Measurements from ENCODE around the gene AASS.

DNA sequence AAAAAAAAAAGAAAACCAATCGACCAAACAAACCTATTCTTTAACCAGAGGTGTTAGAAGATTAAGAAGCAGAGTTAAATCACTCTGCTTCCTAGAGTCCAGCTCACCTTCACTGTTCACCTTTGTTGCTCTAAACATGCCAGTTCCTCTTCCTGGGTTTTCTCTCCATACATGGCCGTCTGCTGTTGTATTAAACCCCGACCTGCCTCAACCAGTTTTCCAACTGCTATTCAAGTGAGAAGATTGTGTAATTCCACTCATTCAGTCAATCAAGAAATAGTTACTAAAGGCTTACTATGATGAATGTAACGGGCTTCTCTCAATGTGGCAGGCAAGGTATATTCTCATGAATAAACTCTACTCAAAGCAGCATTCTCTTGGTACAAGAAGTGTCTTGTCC is 8.8 kb downstream of the AASS start:
- TF ChIP-seq, protein P1, sequence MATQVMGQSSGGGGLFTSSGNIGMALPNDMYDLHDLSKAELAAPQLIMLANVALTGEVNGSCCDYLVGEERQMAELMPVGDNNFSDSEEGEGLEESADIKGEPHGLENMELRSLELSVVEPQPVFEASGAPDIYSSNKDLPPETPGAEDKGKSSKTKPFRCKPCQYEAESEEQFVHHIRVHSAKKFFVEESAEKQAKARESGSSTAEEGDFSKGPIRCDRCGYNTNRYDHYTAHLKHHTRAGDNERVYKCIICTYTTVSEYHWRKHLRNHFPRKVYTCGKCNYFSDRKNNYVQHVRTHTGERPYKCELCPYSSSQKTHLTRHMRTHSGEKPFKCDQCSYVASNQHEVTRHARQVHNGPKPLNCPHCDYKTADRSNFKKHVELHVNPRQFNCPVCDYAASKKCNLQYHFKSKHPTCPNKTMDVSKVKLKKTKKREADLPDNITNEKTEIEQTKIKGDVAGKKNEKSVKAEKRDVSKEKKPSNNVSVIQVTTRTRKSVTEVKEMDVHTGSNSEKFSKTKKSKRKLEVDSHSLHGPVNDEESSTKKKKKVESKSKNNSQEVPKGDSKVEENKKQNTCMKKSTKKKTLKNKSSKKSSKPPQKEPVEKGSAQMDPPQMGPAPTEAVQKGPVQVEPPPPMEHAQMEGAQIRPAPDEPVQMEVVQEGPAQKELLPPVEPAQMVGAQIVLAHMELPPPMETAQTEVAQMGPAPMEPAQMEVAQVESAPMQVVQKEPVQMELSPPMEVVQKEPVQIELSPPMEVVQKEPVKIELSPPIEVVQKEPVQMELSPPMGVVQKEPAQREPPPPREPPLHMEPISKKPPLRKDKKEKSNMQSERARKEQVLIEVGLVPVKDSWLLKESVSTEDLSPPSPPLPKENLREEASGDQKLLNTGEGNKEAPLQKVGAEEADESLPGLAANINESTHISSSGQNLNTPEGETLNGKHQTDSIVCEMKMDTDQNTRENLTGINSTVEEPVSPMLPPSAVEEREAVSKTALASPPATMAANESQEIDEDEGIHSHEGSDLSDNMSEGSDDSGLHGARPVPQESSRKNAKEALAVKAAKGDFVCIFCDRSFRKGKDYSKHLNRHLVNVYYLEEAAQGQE (IDR thresholded peaks at IDR 0.05; ENCODE audit: insufficient read depth in 1 of 2, low read depth in 2 of 2, low read length in 2 of 2): no peak
- TF ChIP-seq FOXP2 (optimal IDR thresholded peaks at IDR 0.05; ENCODE audit: borderline replicate concordance, extremely low read depth, extremely low read length, insufficient read depth) (no peak), SIN3A (IDR thresholded peaks at IDR 0.05; ENCODE audit: borderline replicate concordance, insufficient read depth, low read length) (no peak), POLR2AphosphoS5 (IDR thresholded peaks at IDR 0.05; ENCODE audit: low read depth, low read length) (no peak), TAF1 (IDR thresholded peaks at IDR 0.05; ENCODE audit: borderline replicate concordance, insufficient read depth, low read length) (no peak)
